GM12878 (cell line): ENCODE data around the gene MEIS2. TPM values are rescaled to one million over a fixed set of nuclear protein-coding genes. Genes with fewer than 3 reads are reported as not detected.

Experiments
- ATAC-seq: fragments of 200-7000 bp; cut with Tn5 transposase; 3 replicates; pipeline ENCODE4 v1.9.1; 2020; ENCODE audit warnings: mild to moderate bottlenecking, moderate library complexity
- BruUV-seq: library from RNA; stranded (reverse); fragments of 400-500 nt; replicated peaks from 2 replicates; lab custom pipeline; 2021; lab: Mats Ljungman, UMichigan
- CTCF ChIA-PET: fragments of 300-600 bp; sonication (Branson Sonifier 250); formaldehyde crosslinking; extraction: SDS; loops from one replicate; lab custom pipeline; 2021; ENCODE audit warnings: inconsistent platforms; lab: Yijun Ruan, JAX
- POLR2A ChIA-PET: fragments of 350-600 bp; formaldehyde crosslinking; extraction: SDS; loops from one replicate; lab custom pipeline; 2021; ENCODE audit warnings: inconsistent platforms; lab: Charles Lee
- RAD21 ChIA-PET: fragments of 300-600 bp; sonication (Branson Sonifier 250); formaldehyde crosslinking; loops from one replicate; lab custom pipeline; 2023; ENCODE audit warnings: antibody characterized with exemption; ENCODE audit not compliant: unreplicated experiment; lab: Charles Lee
- SMC1A ChIA-PET: fragments of 300-600 bp; sonication (Branson Sonifier 250); formaldehyde crosslinking; loops from one replicate; lab custom pipeline; 2023; ENCODE audit not compliant: unreplicated experiment, uncharacterized antibody; lab: Charles Lee
- DNase-seq: peaks from one replicate; pipeline ENCODE4 v3.0.0-alpha.2; 2011; ENCODE audit warnings: low read depth, low spot score
- FAIRE-seq: peaks from 3 replicates; lab custom pipeline; 2011; peaks lifted over from hg19 to GRCh38; lab: Jason Lieb, UNC
- H2AFZ ChIP-seq: 2 replicates; pipeline ENCODE4 v1.6.0; 2011; ENCODE audit warnings: low read depth, low read length, control low read depth; ENCODE audit not compliant: control insufficient read depth
- H3K27ac ChIP-seq: 2 replicates; pipeline ENCODE4 v1.5.1; 2011; ENCODE audit warnings: control low read depth; ENCODE audit not compliant: control insufficient read depth, insufficient read depth
- H3K27me3 ChIP-seq, 2 experiments: replicated peaks in 1 of 2; 2 replicates each; pipeline versions ENCODE4 v1.6.0 to v1.6.1; 2011; ENCODE audit warnings: low read length in 1 of 2; ENCODE audit not compliant: control insufficient read depth in 2 of 2, insufficient read depth in 2 of 2
- H3K36me3 ChIP-seq, 2 experiments: 2 replicates each; pipeline ENCODE4 v1.5.1; 2011; ENCODE audit warnings: low read length in 1 of 2; ENCODE audit not compliant: control insufficient read depth in 2 of 2, insufficient read depth in 2 of 2
- H3K4me1 ChIP-seq: 2 replicates; pipeline ENCODE4 v1.6.1; 2011; ENCODE audit warnings: mild to moderate bottlenecking, low read length, moderate library complexity, mixed read lengths; ENCODE audit not compliant: control insufficient read depth, insufficient read depth
- H3K4me2 ChIP-seq: 2 replicates; pipeline ENCODE4 v1.6.0; 2011; ENCODE audit warnings: control low read depth; ENCODE audit not compliant: control insufficient read depth, insufficient read depth
- H3K4me3 ChIP-seq: fragments of 200-600 bp; sonication (generic); 2 replicates; pipeline ENCODE4 v1.5.1; 2016
- H3K79me2 ChIP-seq: 2 replicates; pipeline ENCODE4 v1.6.0; 2011; ENCODE audit warnings: low read length; ENCODE audit not compliant: control insufficient read depth, insufficient read depth
- H3K9ac ChIP-seq: 2 replicates; pipeline ENCODE4 v1.8.0; 2011; ENCODE audit warnings: low read length, control low read depth, mixed read lengths; ENCODE audit not compliant: control insufficient read depth, insufficient read depth
- H3K9me3 ChIP-seq: replicated peaks from 3 replicates; pipeline ENCODE4 v1.5.1; 2011; ENCODE audit warnings: mild to moderate bottlenecking, low read length; ENCODE audit not compliant: control insufficient read depth, insufficient read depth
- H4K20me1 ChIP-seq: 2 replicates; pipeline ENCODE4 v1.6.0; 2011; ENCODE audit not compliant: control insufficient read depth, insufficient read depth
- MLLT1 ChIP-seq: fragments of 450-650 bp; IDR thresholded peaks from 2 replicates; pipeline ENCODE4 v1.6.1; 2016; ENCODE audit warnings: mild to moderate bottlenecking
- MYB ChIP-seq: fragments of 150-350 bp; IDR thresholded peaks from 2 replicates; pipeline ENCODE4 v1.6.1; 2014; ENCODE audit warnings: mild to moderate bottlenecking, low read depth, low read length, borderline replicate concordance
- NR2C1 ChIP-seq: fragments of 450-650 bp; IDR thresholded peaks from 2 replicates; pipeline ENCODE4 v1.6.1; 2017; ENCODE audit warnings: antibody characterized with exemption, mild to moderate bottlenecking, moderate library complexity
- POU2F2 ChIP-seq: IDR thresholded peaks from 3 replicates; pipeline ENCODE4 v1.6.1; 2011; ENCODE audit warnings: low read depth, mild to moderate bottlenecking, low read length, borderline replicate concordance
- RELA ChIP-seq: fragments of 450-650 bp; IDR thresholded peaks from 2 replicates; pipeline ENCODE4 v1.8.0; 2014; ENCODE audit warnings: borderline replicate concordance; ENCODE audit not compliant: partially characterized antibody
- WGBS: methylation state at CpG from one replicate; pipeline ENCODE4 v1.1.6; 2016; ENCODE audit warnings: low lambda C conversion rate; ENCODE audit not compliant: insufficient replicate concordance, insufficient coverage; ENCODE audit errors: missing lambda C conversion rate; 5-methylcytosine and 5-hydroxymethylcytosine counted together
- in situ Hi-C: fragments of 300-500 bp; cut with MboI; formaldehyde crosslinking; loops from 9 replicates; pipeline ENCODE4 v1.14.3; 2018; ENCODE audit warnings: mixed read lengths
- intact Hi-C: fragments of 100-400 bp; cut with micrococcal nuclease; formaldehyde crosslinking; loops from one replicate; pipeline ENCODE4 v1.14.2; 2022; ENCODE audit not compliant: unreplicated experiment
- polyA plus RNA-seq, 11 experiments: library from polyadenylated mRNA; depleted of rRNA in 4 of 11; unstranded in 6 of 11; stranded (reverse) in 5 of 11; fragments of >200 nt; fragmentation: Nextera tagmentation in 4 of 11; fragmentation: Illumina TruSeq in 1 of 11; extraction: Ambion mirVana in 4 of 11; extraction: Trizol in 1 of 11; gene quantifications; 1 replicate in 1 of 11; 2 replicates in 10 of 11; pipeline versions ENCODE4 v1.2.1 to v1.2.3, GENCODE V29; 2011 to 2016; ENCODE audit warnings: inconsistent platforms in 2 of 11, missing spikeins in 2 of 11, low read depth in 1 of 11
- total RNA-seq, 4 experiments: library from RNA; depleted of rRNA in 3 of 4; stranded (reverse); fragments of >200 nt in 3 of 4; fragmentation: Illumina TruSeq in 1 of 4; extraction: Trizol in 1 of 4; gene quantifications; 2 replicates each; pipeline versions ENCODE4 v1.2.1 to v1.2.3, GENCODE V29; 2013 to 2021
- TF ChIP-seq, protein P1 (sequence below): IDR thresholded peaks from 2 replicates; pipeline ENCODE4 v1.6.1; 2011; ENCODE audit warnings: borderline replicate concordance, low read depth, mild to moderate bottlenecking, moderate library complexity, low read length; ENCODE audit not compliant: insufficient read depth, poor library complexity, severe bottlenecking
- TF ChIP-seq, protein P2 (sequence below): IDR thresholded peaks from 2 replicates; pipeline ENCODE4 v1.6.1; 2011; ENCODE audit warnings: low read depth, low read length, improper control_type of control experiment, borderline replicate concordance
- TF ChIP-seq, protein P3 (sequence below): fragments of 450-650 bp; IDR thresholded peaks from 2 replicates; pipeline ENCODE4 v1.6.1; 2017; ENCODE audit warnings: mild to moderate bottlenecking, moderate library complexity

The MEIS2 gene
- total and polyA plus RNA-seq, 10 of the 15 experiments (the other 5 are each of a cell fraction or from before 2014, with no cell fraction given) = 9.2 to 54.0 (median 20.4) TPM

GRCh38 chr15:37096558-37097143 is 3.7 kb downstream of the MEIS2 start:
- intact Hi-C loops (no loop called here), in situ Hi-C loops (loop anchor here (10.0 kb wide), 1 partner anchor 1572 kb away; no protein-coding TSS in a partner anchor)
- H3K9ac ChIP-seq = peak overlapping the region; percentile 56
- peaks cover 28% of the 10 kb centered on the region for H3K79me2 ChIP-seq
- ChIA-PET SMC1A (interaction anchor here (0.8 to 4.0 kb wide), 9 partner anchors 11 to 597 kb away, joined by 3 to 31 read pairs (median 4); no protein-coding TSS in a partner anchor), POLR2A (interaction anchor here (0.8 to 2.4 kb wide), 3 partner anchors 10 to 62 kb away, joined by 3 to 13 read pairs (median 5); no protein-coding TSS in a partner anchor), CTCF (interaction anchor here (1.2 to 1.4 kb wide), 2 partner anchors 10 to 81 kb away, joined by 3 to 5 read pairs; no protein-coding TSS in a partner anchor), RAD21 (interaction anchor here (1.0 kb wide), 1 partner anchor 11 kb away, joined by 4 read pairs; no protein-coding TSS in a partner anchor)
- H3K36me3 ChIP-seq = peaks cover 0 to 2% of the 10 kb centered on the region in 2 experiments; a peak in 1 of 4 replicates
- no peak overlapping the region for H3K27ac ChIP-seq
- H3K9me3 ChIP-seq = no peaks in the 10 kb centered on the region
- BruUV-seq = no TSS peak
- peak overlapping the region; percentile 96 for H3K4me2 ChIP-seq
- no peak for ATAC-seq
- peaks cover 13% of the 10 kb centered on the region for H3K4me1 ChIP-seq
- WGBS = 81% methylated on average over 19 of the region's 19 CpGs
- TF ChIP-seq, protein P1, sequence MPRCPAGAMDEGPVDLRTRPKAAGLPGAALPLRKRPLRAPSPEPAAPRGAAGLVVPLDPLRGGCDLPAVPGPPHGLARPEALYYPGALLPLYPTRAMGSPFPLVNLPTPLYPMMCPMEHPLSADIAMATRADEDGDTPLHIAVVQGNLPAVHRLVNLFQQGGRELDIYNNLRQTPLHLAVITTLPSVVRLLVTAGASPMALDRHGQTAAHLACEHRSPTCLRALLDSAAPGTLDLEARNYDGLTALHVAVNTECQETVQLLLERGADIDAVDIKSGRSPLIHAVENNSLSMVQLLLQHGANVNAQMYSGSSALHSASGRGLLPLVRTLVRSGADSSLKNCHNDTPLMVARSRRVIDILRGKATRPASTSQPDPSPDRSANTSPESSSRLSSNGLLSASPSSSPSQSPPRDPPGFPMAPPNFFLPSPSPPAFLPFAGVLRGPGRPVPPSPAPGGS = no peak
- TF ChIP-seq RELA (no peak), POU2F2 (no peak), MYB (no peak), NR2C1 (no peak), MLLT1 (0 out of 2 replicates have a peak, but pooled peaks have one; percentile 45)
- TF ChIP-seq, protein P2, sequence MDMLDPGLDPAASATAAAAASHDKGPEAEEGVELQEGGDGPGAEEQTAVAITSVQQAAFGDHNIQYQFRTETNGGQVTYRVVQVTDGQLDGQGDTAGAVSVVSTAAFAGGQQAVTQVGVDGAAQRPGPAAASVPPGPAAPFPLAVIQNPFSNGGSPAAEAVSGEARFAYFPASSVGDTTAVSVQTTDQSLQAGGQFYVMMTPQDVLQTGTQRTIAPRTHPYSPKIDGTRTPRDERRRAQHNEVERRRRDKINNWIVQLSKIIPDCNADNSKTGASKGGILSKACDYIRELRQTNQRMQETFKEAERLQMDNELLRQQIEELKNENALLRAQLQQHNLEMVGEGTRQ = no peak
- TF ChIP-seq, protein P3, sequence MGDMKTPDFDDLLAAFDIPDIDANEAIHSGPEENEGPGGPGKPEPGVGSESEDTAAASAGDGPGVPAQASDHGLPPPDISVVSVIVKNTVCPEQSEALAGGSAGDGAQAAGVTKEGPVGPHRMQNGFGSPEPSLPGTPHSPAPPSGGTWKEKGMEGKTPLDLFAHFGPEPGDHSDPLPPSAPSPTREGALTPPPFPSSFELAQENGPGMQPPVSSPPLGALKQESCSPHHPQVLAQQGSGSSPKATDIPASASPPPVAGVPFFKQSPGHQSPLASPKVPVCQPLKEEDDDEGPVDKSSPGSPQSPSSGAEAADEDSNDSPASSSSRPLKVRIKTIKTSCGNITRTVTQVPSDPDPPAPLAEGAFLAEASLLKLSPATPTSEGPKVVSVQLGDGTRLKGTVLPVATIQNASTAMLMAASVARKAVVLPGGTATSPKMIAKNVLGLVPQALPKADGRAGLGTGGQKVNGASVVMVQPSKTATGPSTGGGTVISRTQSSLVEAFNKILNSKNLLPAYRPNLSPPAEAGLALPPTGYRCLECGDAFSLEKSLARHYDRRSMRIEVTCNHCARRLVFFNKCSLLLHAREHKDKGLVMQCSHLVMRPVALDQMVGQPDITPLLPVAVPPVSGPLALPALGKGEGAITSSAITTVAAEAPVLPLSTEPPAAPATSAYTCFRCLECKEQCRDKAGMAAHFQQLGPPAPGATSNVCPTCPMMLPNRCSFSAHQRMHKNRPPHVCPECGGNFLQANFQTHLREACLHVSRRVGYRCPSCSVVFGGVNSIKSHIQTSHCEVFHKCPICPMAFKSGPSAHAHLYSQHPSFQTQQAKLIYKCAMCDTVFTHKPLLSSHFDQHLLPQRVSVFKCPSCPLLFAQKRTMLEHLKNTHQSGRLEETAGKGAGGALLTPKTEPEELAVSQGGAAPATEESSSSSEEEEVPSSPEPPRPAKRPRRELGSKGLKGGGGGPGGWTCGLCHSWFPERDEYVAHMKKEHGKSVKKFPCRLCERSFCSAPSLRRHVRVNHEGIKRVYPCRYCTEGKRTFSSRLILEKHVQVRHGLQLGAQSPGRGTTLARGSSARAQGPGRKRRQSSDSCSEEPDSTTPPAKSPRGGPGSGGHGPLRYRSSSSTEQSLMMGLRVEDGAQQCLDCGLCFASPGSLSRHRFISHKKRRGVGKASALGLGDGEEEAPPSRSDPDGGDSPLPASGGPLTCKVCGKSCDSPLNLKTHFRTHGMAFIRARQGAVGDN = no peak
- DNase-seq = no peak
- H3K27me3 ChIP-seq = no peaks in the 10 kb centered on the region; a peak in 1 of 4 replicates
- H2AFZ ChIP-seq = no peak overlapping the region
- H3K4me3 ChIP-seq = peak overlapping the region; percentile 87
- no peak for FAIRE-seq
- H4K20me1 ChIP-seq = no peaks in the 10 kb centered on the region
